Lower leg skin (tissue), 3 donors: ENCODE measurements around the gene C12orf43.

Source experiments
- CTCF ChIP-seq, 3 donors: fragments of 450-650 bp; IDR thresholded peaks; one replicate each; pipeline ENCODE4 v1.5.1; 2016; ENCODE audit warnings: antibody characterized with exemption in 3 of 3, mild to moderate bottlenecking in 3 of 3, moderate library complexity in 2 of 3
- POLR2A ChIP-seq, 2 donors: fragments of 450-650 bp; IDR thresholded peaks; one replicate each; pipeline ENCODE4 v1.6.1; 2016 to 2017; ENCODE audit warnings: antibody characterized with exemption in 2 of 2, mild to moderate bottlenecking in 1 of 2, moderate library complexity in 1 of 2

GRCh38 chr12:121026274-121027045 is 10.2 kb upstream of the C12orf43 start:
- TF ChIP-seq POLR2A (IDR thresholded peaks at IDR 0.05) (no peak), CTCF (IDR thresholded peaks at IDR 0.05) (no peak)
